SK-N-MC (cell line): ENCODE results near the gene ANGEL2.

ENCODE experiments used
- EZH2 ChIP-seq: fragments of 200-600 bp; sonication (generic); IDR thresholded peaks from one replicate; pipeline ENCODE4 v1.6.1; 2017; ENCODE audit warnings: antibody characterized with exemption
- FOXP2 ChIP-seq: optimal IDR thresholded peaks from 2 replicates; pipeline ENCODE3; 2011; ENCODE audit warnings: mild to moderate bottlenecking, moderate library complexity; ENCODE audit not compliant: insufficient read depth; ENCODE audit errors: extremely low read length, control extremely low read depth
- POLR2AphosphoS5 ChIP-seq: IDR thresholded peaks from 2 replicates; pipeline ENCODE4 v1.6.1; 2012; ENCODE audit warnings: mild to moderate bottlenecking, low read depth, low read length, borderline replicate concordance

GRCh38 chr1:212957546-212957945 is 58.1 kb downstream of the ANGEL2 start:
- TF ChIP-seq POLR2AphosphoS5, result no peak
- TF ChIP-seq EZH2, result no peak
- no peak for TF ChIP-seq FOXP2
